K562 (cell line): Measurements from ENCODE around the gene IKBKG. TPM values are rescaled to one million over a fixed set of nuclear protein-coding genes. Genes with fewer than 3 reads are reported as not detected.

ENCODE experiments used
- ATF6 ChIP-seq: sonication (generic); formaldehyde crosslinking; IDR thresholded peaks from 2 replicates; pipeline ENCODE4 v1.4.0; 2020; ENCODE audit warnings: mild to moderate bottlenecking, missing genetic modification reagents
- CBFB ChIP-seq: sonication (generic); formaldehyde crosslinking; IDR thresholded peaks from 2 replicates; pipeline ENCODE4 v1.4.0; 2020; ENCODE audit warnings: mild to moderate bottlenecking, missing genetic modification reagents
- CC2D1A ChIP-seq: fragments of 450-650 bp; IDR thresholded peaks from 2 replicates; pipeline ENCODE4 v1.6.1; 2017; ENCODE audit warnings: mild to moderate bottlenecking
- COPS2 ChIP-seq: fragments of 450-650 bp; conservative IDR thresholded peaks from 2 replicates; pipeline ENCODE4 v1.6.1; 2016; ENCODE audit warnings: mild to moderate bottlenecking, moderate library complexity
- GMEB1 ChIP-seq: fragments of 250-450 bp; sonication (Bioruptor Pico); IDR thresholded peaks from 2 replicates; pipeline ENCODE4 v1.4.0; 2020; ENCODE audit warnings: mild to moderate bottlenecking
- HNRNPUL1 ChIP-seq: fragments of 200-400 bp; formaldehyde crosslinking; IDR thresholded peaks from 2 replicates; pipeline ENCODE4 v1.6.1; 2017; ENCODE audit warnings: low read length
- JUNB ChIP-seq: fragments of 450-650 bp; formaldehyde crosslinking; conservative IDR thresholded peaks from 2 replicates; pipeline ENCODE4 v1.4.0; 2020; ENCODE audit warnings: mild to moderate bottlenecking
- KLF10 ChIP-seq: fragments of 250-450 bp; sonication (Bioruptor Pico); IDR thresholded peaks from 2 replicates; pipeline ENCODE4 v1.6.1; 2021; ENCODE audit warnings: matching md5 sums
- POLR2AphosphoS2 ChIP-seq: IDR thresholded peaks from 2 replicates; pipeline ENCODE4 v1.6.1; 2012; ENCODE audit warnings: low read length, improper control_type of control experiment
- PYGO2 ChIP-seq: fragments of 450-650 bp; IDR thresholded peaks from 2 replicates; pipeline ENCODE4 v1.6.1; 2016; ENCODE audit warnings: mild to moderate bottlenecking, missing genetic modification characterization, moderate library complexity, missing compliant biosample characterization
- RBM39 ChIP-seq: fragments of 200-400 bp; formaldehyde crosslinking; optimal IDR thresholded peaks from 2 replicates; pipeline ENCODE3; 2018; ENCODE audit warnings: low read depth, low read length
- SMAD1 ChIP-seq: fragments of 150-350 bp; IDR thresholded peaks from 2 replicates; pipeline ENCODE4 v1.6.1; 2014; ENCODE audit warnings: low read length, low read depth; ENCODE audit not compliant: partially characterized antibody
- SREBF1 ChIP-seq: fragments of 150-350 bp; IDR thresholded peaks from 2 replicates; pipeline ENCODE4 v1.6.1; 2014; ENCODE audit warnings: antibody characterized with exemption, low read depth, low read length, borderline replicate concordance
- TFAM ChIP-seq: fragments of 250-450 bp; sonication (Bioruptor Pico); conservative IDR thresholded peaks from 2 replicates; pipeline ENCODE4 v1.5.0; 2021; ENCODE audit warnings: mild to moderate bottlenecking, moderate library complexity
- ZC3H8 ChIP-seq: fragments of 450-650 bp; IDR thresholded peaks from 2 replicates; pipeline ENCODE4 v1.6.1; 2017
- ZNF263 ChIP-seq: sonication (generic); formaldehyde crosslinking; IDR thresholded peaks from 2 replicates; pipeline ENCODE4 v1.8.0; 2022; ENCODE audit warnings: mild to moderate bottlenecking, missing genetic modification reagents, borderline replicate concordance
- ZNF398 ChIP-seq: fragments of 250-450 bp; sonication (Bioruptor Pico); IDR thresholded peaks from 2 replicates; pipeline ENCODE4 v1.8.0; 2021; ENCODE audit warnings: moderate library complexity, mild to moderate bottlenecking, inconsistent platforms
- ZNF589 ChIP-seq: fragments of 200-800 bp; sonication (Bioruptor generic); IDR thresholded peaks from 2 replicates; pipeline ENCODE4 v1.6.1; 2016; ENCODE audit warnings: low read depth, missing genetic modification characterization, missing compliant biosample characterization
- ZNF668 ChIP-seq: fragments of 250-450 bp; sonication (Bioruptor Pico); IDR thresholded peaks from 2 replicates; pipeline ENCODE4 v1.8.0; 2022; ENCODE audit warnings: mild to moderate bottlenecking, inconsistent platforms
- polyA plus RNA-seq, 8 experiments: library from polyadenylated mRNA; depleted of rRNA in 4 of 8; stranded (reverse) in 5 of 8; unstranded in 3 of 8; fragments of >200 nt; fragmentation: Nextera tagmentation in 2 of 8; fragmentation: Illumina TruSeq in 1 of 8; extraction: Ambion mirVana in 2 of 8; extraction: Trizol in 1 of 8; gene quantifications; 2 replicates each; pipeline versions ENCODE4 v1.2.1 to v1.2.3, GENCODE V29; 2011 to 2014; ENCODE audit warnings: inconsistent platforms in 1 of 8, missing spikeins in 1 of 8
- total RNA-seq, 7 experiments: library from RNA; depleted of rRNA in 6 of 7; stranded (reverse); fragments of >200 nt in 6 of 7; fragmentation: Illumina TruSeq in 2 of 7; extraction: Trizol in 2 of 7; gene quantifications; 2 replicates each; pipeline versions ENCODE4 v1.2.1 to v1.2.3, GENCODE V29; 2011 to 2021; ENCODE audit warnings: low replicate concordance in 1 of 7
- TF ChIP-seq, protein P1 (sequence below): fragments of 200-800 bp; sonication (Bioruptor generic); IDR thresholded peaks from 2 replicates; pipeline ENCODE4 v1.6.1; 2017; ENCODE audit warnings: missing genetic modification characterization, missing compliant biosample characterization
- TF ChIP-seq, protein P2 (sequence below): sonication (generic); formaldehyde crosslinking; IDR thresholded peaks from 2 replicates; pipeline ENCODE4 v1.8.0; 2023; ENCODE audit warnings: mild to moderate bottlenecking, missing genetic modification reagents

The IKBKG gene
- total and polyA plus RNA-seq, 9 of the 15 experiments (the other 6 are each of a cell fraction or from before 2014, with no cell fraction given), result 0.68 to 60.0 (median 21.9) TPM

DNA sequence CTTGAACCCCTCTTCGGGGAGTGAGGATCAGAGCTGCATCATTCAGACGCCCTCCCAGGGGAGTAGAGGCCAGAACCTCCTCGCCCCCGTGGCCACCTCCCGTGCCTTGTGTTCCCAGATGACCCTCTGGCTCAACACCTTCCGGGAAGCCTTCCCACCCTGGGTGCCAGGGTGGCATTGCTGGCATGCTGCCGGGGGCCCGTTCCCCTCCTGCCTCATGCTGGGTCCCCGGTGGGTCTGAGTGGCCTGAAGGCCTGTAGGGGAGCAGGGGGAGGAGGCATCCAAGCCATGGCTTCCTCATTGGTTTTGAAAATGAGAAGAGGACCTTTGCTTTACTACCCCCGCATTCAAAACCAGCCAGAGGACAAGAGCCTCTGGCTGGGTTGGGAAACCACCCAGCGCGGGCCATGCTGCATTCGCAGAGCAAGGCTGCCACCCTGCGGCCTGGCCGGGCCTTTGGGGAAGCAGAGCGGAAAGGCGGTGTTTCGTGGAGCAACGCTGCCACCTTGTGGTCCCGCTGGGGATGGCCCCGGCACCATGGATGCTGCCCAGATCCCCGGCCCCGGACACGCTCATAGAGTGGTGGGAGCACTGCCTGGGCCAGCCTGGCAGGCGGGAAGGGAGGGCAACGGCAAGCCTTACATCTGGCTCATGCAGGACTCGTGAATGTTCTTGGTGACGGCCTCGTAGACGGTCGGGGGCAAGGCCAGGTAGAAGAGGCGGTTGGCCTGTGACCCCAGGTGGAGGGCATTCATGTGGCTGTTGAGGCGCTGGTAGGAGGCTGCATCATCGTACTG lies 12.7 kb upstream of the IKBKG start (continued):
- TF ChIP-seq SREBF1 (no peak), ZNF589 (CRISPR knock-in tag) (no peak), ZC3H8 (no peak), KLF10 (CRISPR knock-in tag) (no peak), ZNF398 (CRISPR knock-in tag) (no peak), PYGO2 (tag) (no peak), POLR2AphosphoS2 (0 out of 2 replicates have a peak, but pooled peaks have one; percentile 67), CBFB (CRISPR knock-in tag) (no peak), HNRNPUL1 (no peak), ZNF668 (CRISPR knock-in tag) (no peak), RBM39 (no peak), CC2D1A (peak; percentile 92), ZNF263 (CRISPR knock-in tag) (peak; percentile 85), JUNB (CRISPR knock-in tag) (no peak), ATF6 (CRISPR knock-in tag) (no peak), TFAM (no peak), GMEB1 (CRISPR knock-in tag) (no peak), SMAD1 (no peak), COPS2 (no peak)
- TF ChIP-seq, protein P1, sequence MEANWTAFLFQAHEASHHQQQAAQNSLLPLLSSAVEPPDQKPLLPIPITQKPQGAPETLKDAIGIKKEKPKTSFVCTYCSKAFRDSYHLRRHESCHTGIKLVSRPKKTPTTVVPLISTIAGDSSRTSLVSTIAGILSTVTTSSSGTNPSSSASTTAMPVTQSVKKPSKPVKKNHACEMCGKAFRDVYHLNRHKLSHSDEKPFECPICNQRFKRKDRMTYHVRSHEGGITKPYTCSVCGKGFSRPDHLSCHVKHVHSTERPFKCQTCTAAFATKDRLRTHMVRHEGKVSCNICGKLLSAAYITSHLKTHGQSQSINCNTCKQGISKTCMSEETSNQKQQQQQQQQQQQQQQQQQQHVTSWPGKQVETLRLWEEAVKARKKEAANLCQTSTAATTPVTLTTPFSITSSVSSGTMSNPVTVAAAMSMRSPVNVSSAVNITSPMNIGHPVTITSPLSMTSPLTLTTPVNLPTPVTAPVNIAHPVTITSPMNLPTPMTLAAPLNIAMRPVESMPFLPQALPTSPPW (CRISPR knock-in tag), result peak; percentile 66
- TF ChIP-seq, protein P2, sequence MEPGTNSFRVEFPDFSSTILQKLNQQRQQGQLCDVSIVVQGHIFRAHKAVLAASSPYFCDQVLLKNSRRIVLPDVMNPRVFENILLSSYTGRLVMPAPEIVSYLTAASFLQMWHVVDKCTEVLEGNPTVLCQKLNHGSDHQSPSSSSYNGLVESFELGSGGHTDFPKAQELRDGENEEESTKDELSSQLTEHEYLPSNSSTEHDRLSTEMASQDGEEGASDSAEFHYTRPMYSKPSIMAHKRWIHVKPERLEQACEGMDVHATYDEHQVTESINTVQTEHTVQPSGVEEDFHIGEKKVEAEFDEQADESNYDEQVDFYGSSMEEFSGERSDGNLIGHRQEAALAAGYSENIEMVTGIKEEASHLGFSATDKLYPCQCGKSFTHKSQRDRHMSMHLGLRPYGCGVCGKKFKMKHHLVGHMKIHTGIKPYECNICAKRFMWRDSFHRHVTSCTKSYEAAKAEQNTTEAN (CRISPR knock-in tag), result no peak
